ENCODE results near the gene AIP.

- TF ChIP-seq, protein P1, sequence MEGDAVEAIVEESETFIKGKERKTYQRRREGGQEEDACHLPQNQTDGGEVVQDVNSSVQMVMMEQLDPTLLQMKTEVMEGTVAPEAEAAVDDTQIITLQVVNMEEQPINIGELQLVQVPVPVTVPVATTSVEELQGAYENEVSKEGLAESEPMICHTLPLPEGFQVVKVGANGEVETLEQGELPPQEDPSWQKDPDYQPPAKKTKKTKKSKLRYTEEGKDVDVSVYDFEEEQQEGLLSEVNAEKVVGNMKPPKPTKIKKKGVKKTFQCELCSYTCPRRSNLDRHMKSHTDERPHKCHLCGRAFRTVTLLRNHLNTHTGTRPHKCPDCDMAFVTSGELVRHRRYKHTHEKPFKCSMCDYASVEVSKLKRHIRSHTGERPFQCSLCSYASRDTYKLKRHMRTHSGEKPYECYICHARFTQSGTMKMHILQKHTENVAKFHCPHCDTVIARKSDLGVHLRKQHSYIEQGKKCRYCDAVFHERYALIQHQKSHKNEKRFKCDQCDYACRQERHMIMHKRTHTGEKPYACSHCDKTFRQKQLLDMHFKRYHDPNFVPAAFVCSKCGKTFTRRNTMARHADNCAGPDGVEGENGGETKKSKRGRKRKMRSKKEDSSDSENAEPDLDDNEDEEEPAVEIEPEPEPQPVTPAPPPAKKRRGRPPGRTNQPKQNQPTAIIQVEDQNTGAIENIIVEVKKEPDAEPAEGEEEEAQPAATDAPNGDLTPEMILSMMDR (IDR thresholded peaks at IDR 0.05) = no peak
- TF ChIP-seq POLR2A (IDR thresholded peaks at IDR 0.05) = no peak
Observed at GRCh38 chr11:67456068-67456705, 26.6 kb upstream of the AIP start.
